Activated naive CD8-positive, alpha-beta T cell treated with anti-CD3 and anti-CD28 coated beads, Interleukin-2, amount 50 U/mL, for 24 hours (primary cell): ENCODE data around the gene MYT1.

Experiments
- ATAC-seq: fragments of 150-1000 bp; cut with Tn5 transposase; one replicate; pipeline ENCODE4 v1.10.0; 2021
- DNase-seq: peaks from one replicate; pipeline ENCODE4 v3.0.0; 2021
- H3K27ac Mint-ChIP-seq: one replicate; pipeline ENCODE4 v1.8.0; 2021; ENCODE audit warnings: mild to moderate bottlenecking, mixed read lengths
- H3K27me3 Mint-ChIP-seq: one replicate; pipeline ENCODE4 v1.8.0; 2021; ENCODE audit warnings: mixed read lengths
- H3K36me3 Mint-ChIP-seq: one replicate; pipeline ENCODE4 v1.8.0; 2021; ENCODE audit warnings: low read depth, mixed read lengths
- H3K4me1 Mint-ChIP-seq: one replicate; pipeline ENCODE4 v1.8.0; 2021; ENCODE audit warnings: mixed read lengths
- H3K4me3 Mint-ChIP-seq: one replicate; pipeline ENCODE4 v1.8.0; 2021; ENCODE audit warnings: mild to moderate bottlenecking, moderate library complexity, mixed read lengths
- H3K9me3 Mint-ChIP-seq: one replicate; pipeline ENCODE4 v1.8.0; 2021; ENCODE audit warnings: mixed read lengths

The MYT1 gene

DNA sequence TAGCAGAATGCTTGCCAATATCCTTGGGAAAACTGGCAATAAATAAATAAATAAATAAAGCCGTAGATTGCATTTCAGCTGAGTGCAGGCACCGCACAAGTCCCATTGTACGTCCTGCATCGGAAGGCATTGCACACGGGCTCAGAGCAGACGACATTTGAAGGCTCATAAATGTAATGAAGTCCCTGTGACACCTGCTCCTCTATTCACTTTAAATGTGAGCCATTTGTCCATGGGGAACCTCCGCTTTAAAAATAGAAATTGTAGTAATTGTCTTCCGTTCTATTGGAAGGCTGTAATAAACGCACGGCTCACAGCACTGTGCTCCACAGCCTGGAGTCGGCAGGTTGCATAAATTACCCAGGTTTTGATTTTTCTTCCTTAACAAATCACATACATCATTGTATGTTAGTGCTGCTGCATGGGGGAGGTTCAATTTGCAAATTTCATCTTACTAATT lies 32.6 kb downstream of the MYT1 start:
- Mint-ChIP-seq H3K9me3 (no peaks in the 10 kb centered on the region), H3K4me3 (no peak overlapping the region), H3K36me3 (no peaks in the 10 kb centered on the region), H3K27me3 (peaks cover 19% of the 10 kb centered on the region), H3K4me1 (no peaks in the 10 kb centered on the region), H3K27ac (no peak overlapping the region)
- no peak for ATAC-seq
- no peak for DNase-seq

DNA sequence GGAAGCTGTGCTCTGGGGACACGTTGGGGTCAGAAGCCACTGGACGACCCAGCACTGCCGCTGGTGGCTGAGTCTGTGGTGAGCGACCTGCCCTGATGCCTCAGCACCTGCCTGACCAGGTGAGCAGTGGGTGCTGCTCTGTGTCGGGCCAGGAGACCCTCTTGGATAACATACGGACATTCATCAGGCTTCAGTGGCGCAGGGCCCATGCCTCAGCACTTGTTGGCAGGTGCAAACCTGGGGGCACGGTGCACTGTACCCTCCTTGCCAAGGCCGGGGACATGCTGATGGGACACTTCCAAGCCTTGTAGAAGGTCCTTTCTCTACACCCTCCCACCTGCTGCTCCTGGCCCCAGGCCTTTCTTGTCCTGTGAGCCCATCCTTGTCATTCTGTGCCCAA lies 34.1 kb downstream of the MYT1 start:
- Mint-ChIP-seq H3K4me3 (no peak overlapping the region), H3K27ac (no peak overlapping the region), H3K27me3 (peaks cover 8% of the 10 kb centered on the region), H3K4me1 (no peaks in the 10 kb centered on the region), H3K9me3 (no peaks in the 10 kb centered on the region), H3K36me3 (no peaks in the 10 kb centered on the region)
- DNase-seq, result no peak
- ATAC-seq, result no peak

DNA sequence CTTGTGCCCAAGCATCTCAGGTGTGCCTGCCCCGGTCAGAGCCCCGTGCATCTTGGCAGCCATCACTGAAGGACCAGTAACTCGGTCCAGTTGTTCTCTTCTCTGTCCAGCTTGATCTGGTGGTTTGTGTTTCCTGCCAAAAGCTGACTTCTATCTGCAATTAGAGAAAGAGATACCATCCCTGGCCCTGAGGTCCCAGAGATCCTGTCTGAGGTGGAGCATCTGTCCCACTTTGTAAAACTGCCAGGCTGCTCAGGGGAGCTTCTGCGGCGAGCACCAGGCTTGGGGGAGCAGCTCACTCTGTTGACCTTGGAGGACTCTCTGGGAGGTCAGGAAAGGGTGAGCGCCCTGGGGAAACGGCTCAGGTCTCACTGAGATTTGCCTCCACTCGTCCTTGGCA lies 35.1 kb downstream of the MYT1 start:
- Mint-ChIP-seq H3K4me1 (no peaks in the 10 kb centered on the region), H3K4me3 (no peak overlapping the region), H3K9me3 (no peaks in the 10 kb centered on the region), H3K27ac (no peak overlapping the region), H3K27me3 (peaks cover 3% of the 10 kb centered on the region), H3K36me3 (no peaks in the 10 kb centered on the region)
- no peak for ATAC-seq
- no peak for DNase-seq

DNA sequence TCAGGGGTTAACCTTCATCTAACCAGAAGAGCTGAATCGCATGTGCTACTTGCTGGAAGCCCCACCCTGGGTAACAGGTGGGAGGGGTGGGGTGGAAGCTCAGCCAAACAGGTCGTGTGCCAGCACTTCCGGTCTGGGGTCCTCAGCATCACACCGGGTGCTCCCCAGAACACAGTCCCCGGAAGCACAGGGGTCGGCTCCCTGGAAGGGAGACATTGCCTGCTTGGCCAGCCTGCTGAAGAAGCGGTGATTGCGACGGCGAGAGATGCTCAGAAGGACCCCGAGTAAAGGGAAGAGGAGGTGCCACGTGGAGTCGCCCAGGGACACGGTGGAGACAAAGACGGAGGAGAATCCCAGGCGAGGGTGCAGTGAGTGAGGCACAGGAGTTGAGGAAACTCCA lies 36.5 kb downstream of the MYT1 start:
- ATAC-seq (no peak), DNase-seq (no peak)
- Mint-ChIP-seq H3K4me3 (no peak overlapping the region), H3K27me3 (peaks cover 3% of the 10 kb centered on the region), H3K4me1 (no peaks in the 10 kb centered on the region), H3K9me3 (no peaks in the 10 kb centered on the region), H3K27ac (no peak overlapping the region), H3K36me3 (no peaks in the 10 kb centered on the region)

DNA sequence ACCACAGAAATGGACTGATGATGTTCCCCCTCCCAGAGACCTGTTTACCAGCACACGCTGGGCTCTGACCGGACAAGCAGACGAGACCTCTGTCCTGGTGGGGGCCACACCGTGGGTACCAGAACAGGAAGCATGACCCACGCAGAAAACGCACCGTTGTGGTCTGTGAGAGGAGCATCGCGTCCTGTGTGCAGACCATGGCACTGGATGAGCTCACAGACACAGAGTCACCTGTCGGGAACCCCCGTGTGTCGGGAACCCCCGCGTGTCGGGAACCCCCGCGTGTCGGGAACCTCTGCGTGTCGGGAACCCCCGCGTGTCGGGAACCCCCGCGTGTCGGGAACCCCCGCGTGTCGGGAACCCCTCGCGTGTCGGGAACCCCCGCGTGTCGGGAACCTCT lies 37.4 kb downstream of the MYT1 start:
- Mint-ChIP-seq H3K4me1 (no peaks in the 10 kb centered on the region), H3K27ac (no peak overlapping the region), H3K4me3 (no peak overlapping the region), H3K9me3 (no peaks in the 10 kb centered on the region), H3K36me3 (no peaks in the 10 kb centered on the region), H3K27me3 (peaks cover 3% of the 10 kb centered on the region)
- ATAC-seq (no peak), DNase-seq (no peak)

DNA sequence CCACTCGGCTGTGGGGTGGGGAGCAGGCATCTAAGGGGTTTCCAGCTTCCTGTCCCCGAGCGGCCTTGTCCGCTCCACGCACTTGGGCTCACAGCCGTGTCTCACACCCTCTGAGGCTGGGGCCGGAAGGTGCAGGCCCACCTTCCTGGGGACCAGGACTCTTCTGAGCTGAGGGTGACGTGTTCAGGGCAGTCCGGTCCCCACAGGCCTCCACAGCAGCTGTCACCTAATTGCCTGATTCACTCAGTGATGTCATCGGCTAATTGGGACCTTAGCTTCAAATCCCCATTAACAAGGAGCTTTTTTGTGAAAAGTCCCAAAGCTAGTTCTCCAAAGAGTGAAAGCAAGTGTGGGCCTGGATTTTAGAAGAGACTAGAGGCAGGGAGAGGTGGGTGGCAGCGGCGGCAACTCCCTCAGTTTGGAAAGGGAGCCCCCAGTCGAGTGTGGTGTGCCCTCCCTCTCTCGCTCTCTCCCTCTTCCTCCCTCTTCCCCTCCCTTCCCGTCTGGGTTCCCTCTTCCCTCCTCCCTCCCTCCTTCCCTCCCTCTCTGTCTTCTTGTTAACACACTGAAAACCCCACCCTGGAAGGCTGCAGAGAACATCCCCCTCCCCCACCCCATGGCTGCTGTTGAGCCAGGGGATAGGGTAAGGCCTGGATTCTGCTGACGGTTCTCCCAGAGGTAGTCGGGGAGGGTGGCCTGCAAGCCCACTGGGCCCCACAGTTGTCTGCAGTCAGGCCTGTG lies 39.0 kb downstream of the MYT1 start:
- Mint-ChIP-seq H3K27ac (no peak overlapping the region), H3K4me3 (no peak overlapping the region), H3K27me3 (peaks cover 3% of the 10 kb centered on the region), H3K4me1 (no peaks in the 10 kb centered on the region), H3K36me3 (no peaks in the 10 kb centered on the region), H3K9me3 (no peaks in the 10 kb centered on the region)
- ATAC-seq, result no peak
- no peak for DNase-seq

DNA sequence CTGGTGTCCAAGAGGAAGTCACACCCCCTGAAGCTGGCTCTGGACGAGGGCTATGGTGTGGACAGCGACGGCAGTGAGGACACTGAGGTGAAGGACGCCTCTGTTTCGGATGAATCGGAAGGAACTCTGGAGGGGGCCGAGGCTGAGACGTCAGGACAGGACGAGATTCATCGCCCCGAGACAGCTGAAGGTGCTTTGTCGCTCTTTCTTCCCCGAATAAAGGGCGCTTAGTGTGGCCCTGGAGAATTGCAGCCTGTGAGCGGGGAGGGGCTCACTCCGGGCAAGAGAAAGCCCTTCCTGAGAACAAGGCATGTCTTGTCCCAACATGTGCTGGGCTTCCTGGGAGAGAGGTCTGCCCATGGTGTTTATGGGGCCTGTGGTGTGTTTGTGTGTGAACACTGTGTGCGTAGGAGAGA lies 41.4 kb downstream of the MYT1 start:
- no peak for DNase-seq
- Mint-ChIP-seq H3K9me3 (no peaks in the 10 kb centered on the region), H3K36me3 (no peaks in the 10 kb centered on the region), H3K4me1 (no peaks in the 10 kb centered on the region), H3K27me3 (no peaks in the 10 kb centered on the region), H3K4me3 (no peak overlapping the region), H3K27ac (no peak overlapping the region)
- ATAC-seq, result no peak

DNA sequence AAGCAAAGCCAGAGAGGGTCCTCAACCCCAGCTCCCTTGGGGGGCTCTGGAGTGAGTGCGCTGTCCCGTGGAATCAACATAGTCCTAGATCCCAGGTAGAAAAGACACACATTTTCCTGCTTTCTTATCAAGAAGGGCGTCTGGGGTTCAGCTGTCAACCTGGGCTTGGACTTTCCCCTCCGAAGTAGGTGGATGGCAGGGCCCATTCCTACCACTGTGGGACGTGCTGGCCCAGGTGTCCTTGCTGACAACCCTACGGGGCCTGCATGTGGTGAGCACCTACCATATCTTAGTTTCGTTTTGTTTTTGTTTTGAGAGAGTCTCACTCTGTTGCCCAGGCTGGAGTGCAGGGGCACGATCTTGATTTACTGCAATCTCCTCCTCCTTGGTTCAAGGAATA lies 42.4 kb downstream of the MYT1 start:
- ATAC-seq (no peak), DNase-seq (no peak)
- Mint-ChIP-seq H3K27me3 (no peaks in the 10 kb centered on the region), H3K4me3 (no peak overlapping the region), H3K4me1 (no peaks in the 10 kb centered on the region), H3K36me3 (no peaks in the 10 kb centered on the region), H3K9me3 (no peaks in the 10 kb centered on the region), H3K27ac (no peak overlapping the region)

DNA sequence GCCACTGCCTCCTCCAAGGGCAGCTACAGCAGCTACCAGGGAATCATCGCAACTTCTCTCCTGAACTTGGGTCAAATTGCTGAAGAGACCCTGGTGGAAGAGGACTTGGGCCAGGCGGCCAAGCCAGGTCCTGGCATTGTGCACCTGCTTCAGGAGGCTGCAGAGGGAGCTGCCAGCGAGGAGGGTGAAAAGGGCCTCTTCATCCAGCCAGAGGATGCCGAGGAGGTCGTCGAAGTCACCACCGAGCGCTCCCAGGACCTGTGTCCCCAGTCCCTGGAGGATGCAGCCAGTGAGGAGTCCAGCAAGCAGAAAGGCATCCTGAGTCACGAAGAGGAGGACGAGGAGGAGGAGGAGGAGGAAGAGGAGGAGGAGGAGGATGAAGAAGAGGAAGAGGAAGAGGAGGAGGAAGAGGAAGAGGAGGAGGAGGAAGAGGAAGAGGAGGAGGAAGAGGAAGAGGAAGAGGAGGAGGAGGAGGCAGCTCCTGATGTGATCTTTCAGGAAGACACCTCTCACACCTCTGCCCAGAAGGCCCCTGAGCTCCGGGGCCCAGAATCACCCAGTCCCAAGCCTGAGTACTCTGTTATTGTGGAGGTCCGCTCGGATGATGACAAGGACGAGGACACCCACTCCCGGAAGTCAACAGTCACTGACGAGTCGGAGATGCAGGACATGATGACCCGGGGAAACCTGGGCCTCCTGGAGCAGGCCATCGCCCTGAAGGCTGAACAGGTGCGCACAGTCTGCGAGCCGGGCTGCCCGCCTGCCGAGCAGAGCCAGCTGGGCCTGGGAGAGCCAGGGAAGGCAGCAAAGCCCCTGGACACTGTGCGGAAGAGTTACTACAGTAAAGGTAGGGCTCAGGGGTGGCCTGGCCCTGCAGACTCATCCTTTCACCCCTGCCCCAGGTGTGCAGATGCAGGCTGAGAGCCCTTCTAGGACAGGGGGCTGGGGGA lies 43.7 kb downstream of the MYT1 start:
- H3K4me3 Mint-ChIP-seq, result no peak overlapping the region
- H3K9me3 Mint-ChIP-seq, result no peaks in the 10 kb centered on the region
- H3K27ac Mint-ChIP-seq, result no peak overlapping the region
- no peaks in the 10 kb centered on the region for H3K36me3 Mint-ChIP-seq
- DNase-seq (no peak), ATAC-seq (no peak)
- no peaks in the 10 kb centered on the region for H3K27me3 Mint-ChIP-seq
- H3K4me1 Mint-ChIP-seq, result no peaks in the 10 kb centered on the region

DNA sequence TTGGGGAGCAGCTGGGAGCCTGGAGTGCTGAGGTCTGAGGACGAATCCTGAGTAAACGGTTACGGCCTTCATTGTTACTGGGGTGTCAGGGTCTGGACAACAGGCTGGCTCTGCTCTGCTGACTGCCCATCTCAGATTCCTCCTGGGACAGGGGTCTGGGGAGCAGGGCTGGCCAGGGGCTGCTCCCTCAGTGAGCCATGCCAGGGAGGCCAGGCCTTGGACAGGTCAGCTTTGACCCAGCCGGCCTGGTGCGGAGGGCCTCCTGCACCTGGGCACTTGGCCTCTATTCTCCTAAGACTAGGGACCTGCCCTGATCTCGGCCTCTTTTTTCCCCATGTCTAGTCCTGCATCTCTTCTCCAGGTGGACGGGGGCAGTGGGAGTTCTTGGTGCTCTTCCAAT lies 44.9 kb downstream of the MYT1 start:
- no peaks in the 10 kb centered on the region for H3K4me1 Mint-ChIP-seq
- no peaks in the 10 kb centered on the region for H3K9me3 Mint-ChIP-seq
- H3K4me3 Mint-ChIP-seq, result no peak overlapping the region
- ATAC-seq (no peak), DNase-seq (no peak)
- no peaks in the 10 kb centered on the region for H3K36me3 Mint-ChIP-seq
- no peaks in the 10 kb centered on the region for H3K27me3 Mint-ChIP-seq
- no peak overlapping the region for H3K27ac Mint-ChIP-seq

DNA sequence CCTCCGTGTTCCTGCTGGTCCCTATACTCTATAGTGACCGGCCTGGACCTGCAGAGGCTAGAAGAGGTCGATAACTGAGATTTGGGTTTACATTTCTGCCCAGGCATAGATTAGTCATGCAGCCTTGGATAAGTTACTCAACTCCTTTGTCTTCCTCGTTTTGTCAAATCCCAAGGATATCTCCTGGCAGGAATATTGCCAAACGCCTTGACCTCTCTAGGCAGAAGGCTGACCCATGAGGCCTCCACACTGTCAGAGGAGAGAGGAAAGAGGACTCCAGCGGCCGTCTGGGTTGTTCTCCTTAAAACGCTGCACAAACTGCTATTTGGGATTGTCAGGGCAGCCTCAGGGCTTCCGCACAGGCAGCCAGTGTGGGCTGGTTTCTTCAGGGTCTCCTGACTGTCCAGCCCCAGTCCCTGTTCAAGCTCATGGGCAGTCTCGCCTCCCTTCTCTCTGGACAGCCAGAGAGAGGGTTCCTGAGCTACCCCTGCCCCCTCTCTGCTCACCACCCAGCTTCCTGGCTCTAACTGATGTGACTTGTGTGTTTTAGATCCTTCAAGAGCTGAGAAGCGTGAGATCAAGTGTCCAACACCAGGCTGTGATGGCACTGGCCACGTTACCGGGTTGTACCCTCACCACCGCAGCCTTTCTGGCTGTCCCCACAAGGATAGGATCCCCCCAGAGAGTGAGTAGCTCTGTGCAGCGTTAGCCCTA lies 46.6 kb downstream of the MYT1 start:
- H3K4me1 Mint-ChIP-seq, result peaks cover 10% of the 10 kb centered on the region

DNA sequence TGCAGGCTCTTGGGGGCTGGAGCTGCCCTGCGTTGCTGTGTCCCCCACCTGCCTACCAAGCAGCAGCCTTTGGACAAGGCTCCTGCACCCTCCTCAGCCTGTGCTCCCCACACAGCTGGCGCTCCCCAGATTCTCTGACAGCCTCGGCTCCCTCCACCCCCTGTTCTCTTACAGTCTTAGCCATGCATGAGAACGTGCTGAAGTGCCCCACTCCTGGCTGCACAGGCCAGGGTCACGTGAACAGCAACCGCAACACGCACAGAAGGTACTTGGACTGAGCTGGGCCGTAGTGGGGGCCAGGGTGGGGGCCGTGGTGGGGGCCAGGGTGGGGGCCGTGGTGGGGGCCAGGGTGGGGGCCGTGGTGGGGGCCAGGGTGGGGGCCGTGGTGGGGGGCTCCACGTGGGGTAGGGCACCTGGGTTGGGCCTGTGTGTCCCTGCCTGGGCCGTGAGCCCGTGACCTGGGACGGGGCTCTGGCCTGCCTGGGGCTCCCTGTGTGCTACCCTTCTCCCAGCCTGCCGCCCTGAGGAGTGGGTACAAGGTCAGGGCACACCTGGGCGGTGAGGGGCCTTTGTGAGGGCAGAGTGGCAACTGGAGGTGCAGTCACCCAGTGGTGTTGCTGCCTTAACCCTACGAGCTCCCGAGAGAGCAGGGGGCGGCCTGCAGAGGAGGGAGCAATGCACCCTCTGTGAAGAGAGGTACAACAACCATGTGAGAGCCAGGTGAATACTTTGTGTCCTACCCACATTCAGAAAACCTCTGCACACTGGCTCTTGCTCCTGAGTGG lies 47.8 kb downstream of the MYT1 start:
- ATAC-seq, result no peak
- H3K9me3 Mint-ChIP-seq, result no peaks in the 10 kb centered on the region
- H3K27ac Mint-ChIP-seq, result no peak overlapping the region
- DNase-seq, result no peak
- no peak overlapping the region for H3K4me3 Mint-ChIP-seq
- no peaks in the 10 kb centered on the region for H3K36me3 Mint-ChIP-seq
- H3K4me1 Mint-ChIP-seq, result peaks cover 10% of the 10 kb centered on the region
- H3K27me3 Mint-ChIP-seq, result no peaks in the 10 kb centered on the region

More for the DNA sequence above, 46.6 kb downstream of the MYT1 start:
- no peaks in the 10 kb centered on the region for H3K27me3 Mint-ChIP-seq
- no peak overlapping the region for H3K4me3 Mint-ChIP-seq
- ATAC-seq, result no peak
- no peak overlapping the region for H3K27ac Mint-ChIP-seq
- H3K9me3 Mint-ChIP-seq, result no peaks in the 10 kb centered on the region
- DNase-seq, result no peak
- H3K36me3 Mint-ChIP-seq, result no peaks in the 10 kb centered on the region

DNA sequence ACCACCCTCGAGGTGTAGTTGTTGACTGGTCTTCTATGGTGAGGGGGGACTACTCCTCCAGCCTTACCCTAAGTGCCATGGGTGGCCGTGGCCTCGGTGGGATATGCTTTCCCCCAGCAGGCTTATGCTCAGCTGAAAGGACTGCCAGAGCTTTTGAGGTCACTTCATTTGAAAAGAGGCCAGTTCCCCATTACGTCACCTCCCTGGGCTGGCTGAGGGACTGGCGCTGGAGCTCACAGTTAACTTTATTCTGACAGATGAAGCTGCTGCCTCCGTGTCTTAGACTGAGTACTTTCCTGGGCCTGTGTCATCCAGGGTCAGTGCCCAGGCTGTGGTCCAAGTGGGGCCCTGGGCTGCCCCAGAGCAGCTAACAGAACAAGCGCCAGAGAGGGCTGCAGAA lies 48.5 kb downstream of the MYT1 start:
- no peaks in the 10 kb centered on the region for H3K27me3 Mint-ChIP-seq
- H3K4me3 Mint-ChIP-seq, result no peak overlapping the region
- peaks cover 10% of the 10 kb centered on the region for H3K4me1 Mint-ChIP-seq
- no peaks in the 10 kb centered on the region for H3K36me3 Mint-ChIP-seq
- DNase-seq, result no peak
- H3K9me3 Mint-ChIP-seq, result no peaks in the 10 kb centered on the region
- no peak for ATAC-seq
- H3K27ac Mint-ChIP-seq, result no peak overlapping the region

DNA sequence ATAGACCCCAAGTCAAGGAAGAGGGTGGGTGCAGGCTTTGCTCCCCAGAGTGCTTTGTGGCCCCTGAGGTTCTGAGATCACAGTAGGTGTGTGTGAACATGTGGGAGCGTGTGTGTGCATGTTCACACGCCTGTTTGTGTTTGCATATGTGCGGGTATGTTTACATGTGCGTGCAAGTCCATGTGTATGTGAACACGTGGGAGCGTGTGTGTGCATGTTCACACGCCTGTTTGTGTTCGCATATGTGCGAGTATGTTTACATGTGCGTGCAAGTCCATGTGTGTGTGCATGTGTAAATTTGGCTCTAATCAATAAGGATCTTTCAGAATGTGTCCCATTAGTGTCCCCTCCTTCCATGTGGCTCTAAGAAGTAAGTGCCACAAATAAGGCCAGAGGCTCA lies 49.9 kb downstream of the MYT1 start:
- H3K9me3 Mint-ChIP-seq, result no peaks in the 10 kb centered on the region
- H3K36me3 Mint-ChIP-seq, result no peaks in the 10 kb centered on the region
- H3K27ac Mint-ChIP-seq, result no peak overlapping the region
- no peak overlapping the region for H3K4me3 Mint-ChIP-seq
- DNase-seq, result no peak
- ATAC-seq, result no peak
- H3K4me1 Mint-ChIP-seq, result peaks cover 10% of the 10 kb centered on the region
- no peaks in the 10 kb centered on the region for H3K27me3 Mint-ChIP-seq
